ENCODE measurements around the gene OR1F1.

GRCh38 chr16:3193221-3194212 is 5.5 kb downstream of the OR1F1 start:
- no peak for TF ChIP-seq JUN (CRISPR knock-in tag; IDR thresholded peaks at IDR 0.05)
- TF ChIP-seq NR3C1 (CRISPR knock-in tag; conservative IDR thresholded peaks at IDR 0.05; ENCODE audit: low read depth) = no peak
- TF ChIP-seq, protein P1, sequence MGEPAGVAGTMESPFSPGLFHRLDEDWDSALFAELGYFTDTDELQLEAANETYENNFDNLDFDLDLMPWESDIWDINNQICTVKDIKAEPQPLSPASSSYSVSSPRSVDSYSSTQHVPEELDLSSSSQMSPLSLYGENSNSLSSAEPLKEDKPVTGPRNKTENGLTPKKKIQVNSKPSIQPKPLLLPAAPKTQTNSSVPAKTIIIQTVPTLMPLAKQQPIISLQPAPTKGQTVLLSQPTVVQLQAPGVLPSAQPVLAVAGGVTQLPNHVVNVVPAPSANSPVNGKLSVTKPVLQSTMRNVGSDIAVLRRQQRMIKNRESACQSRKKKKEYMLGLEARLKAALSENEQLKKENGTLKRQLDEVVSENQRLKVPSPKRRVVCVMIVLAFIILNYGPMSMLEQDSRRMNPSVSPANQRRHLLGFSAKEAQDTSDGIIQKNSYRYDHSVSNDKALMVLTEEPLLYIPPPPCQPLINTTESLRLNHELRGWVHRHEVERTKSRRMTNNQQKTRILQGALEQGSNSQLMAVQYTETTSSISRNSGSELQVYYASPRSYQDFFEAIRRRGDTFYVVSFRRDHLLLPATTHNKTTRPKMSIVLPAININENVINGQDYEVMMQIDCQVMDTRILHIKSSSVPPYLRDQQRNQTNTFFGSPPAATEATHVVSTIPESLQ (CRISPR knock-in tag; IDR thresholded peaks at IDR 0.05) = no peak
- TF ChIP-seq, protein P2, sequence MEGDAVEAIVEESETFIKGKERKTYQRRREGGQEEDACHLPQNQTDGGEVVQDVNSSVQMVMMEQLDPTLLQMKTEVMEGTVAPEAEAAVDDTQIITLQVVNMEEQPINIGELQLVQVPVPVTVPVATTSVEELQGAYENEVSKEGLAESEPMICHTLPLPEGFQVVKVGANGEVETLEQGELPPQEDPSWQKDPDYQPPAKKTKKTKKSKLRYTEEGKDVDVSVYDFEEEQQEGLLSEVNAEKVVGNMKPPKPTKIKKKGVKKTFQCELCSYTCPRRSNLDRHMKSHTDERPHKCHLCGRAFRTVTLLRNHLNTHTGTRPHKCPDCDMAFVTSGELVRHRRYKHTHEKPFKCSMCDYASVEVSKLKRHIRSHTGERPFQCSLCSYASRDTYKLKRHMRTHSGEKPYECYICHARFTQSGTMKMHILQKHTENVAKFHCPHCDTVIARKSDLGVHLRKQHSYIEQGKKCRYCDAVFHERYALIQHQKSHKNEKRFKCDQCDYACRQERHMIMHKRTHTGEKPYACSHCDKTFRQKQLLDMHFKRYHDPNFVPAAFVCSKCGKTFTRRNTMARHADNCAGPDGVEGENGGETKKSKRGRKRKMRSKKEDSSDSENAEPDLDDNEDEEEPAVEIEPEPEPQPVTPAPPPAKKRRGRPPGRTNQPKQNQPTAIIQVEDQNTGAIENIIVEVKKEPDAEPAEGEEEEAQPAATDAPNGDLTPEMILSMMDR (IDR thresholded peaks at IDR 0.05) = no peak
- no peak for TF ChIP-seq NR2C2 (CRISPR knock-in tag; IDR thresholded peaks at IDR 0.05)
- TF ChIP-seq GABPB1 (CRISPR knock-in tag; IDR thresholded peaks at IDR 0.05) = no peak
- no peak for TF ChIP-seq ETV6 (CRISPR knock-in tag; IDR thresholded peaks at IDR 0.05)
- TF ChIP-seq CREB1 (CRISPR knock-in tag; IDR thresholded peaks at IDR 0.05) = no peak

All from WTC11 (cell line).